Loucy (cell line): ENCODE results near the gene PSMD1.

Source experiments
- H2AFZ ChIP-seq: fragments of 200-600 bp; sonication (generic); 2 replicates; pipeline ENCODE4 v1.6.0; 2016; ENCODE audit warnings: antibody characterized with exemption, mild to moderate bottlenecking, low read length, moderate library complexity
- H3F3A ChIP-seq: fragments of 200-600 bp; 2 replicates; pipeline ENCODE4 v1.6.0; 2016; ENCODE audit warnings: antibody characterized with exemption, low read depth, mild to moderate bottlenecking
- H3K27me3 ChIP-seq: fragments of 200-600 bp; sonication (generic); 2 replicates; pipeline ENCODE4 v1.6.1; 2014; ENCODE audit warnings: low read length, mild to moderate bottlenecking; ENCODE audit not compliant: insufficient read depth, poor library complexity, severe bottlenecking
- H3K36me3 ChIP-seq: fragments of 200-600 bp; sonication (generic); 2 replicates; pipeline ENCODE4 v1.6.1; 2016; ENCODE audit warnings: low read length; ENCODE audit not compliant: insufficient read depth
- H3K4me1 ChIP-seq: fragments of 200-600 bp; sonication (generic); 2 replicates; pipeline ENCODE4 v1.5.1; 2014; ENCODE audit warnings: low read length, mild to moderate bottlenecking; ENCODE audit not compliant: insufficient read depth, poor library complexity, severe bottlenecking
- H3K4me2 ChIP-seq: fragments of 200-600 bp; sonication (generic); 2 replicates; pipeline ENCODE4 v1.6.0; 2014; ENCODE audit warnings: antibody characterized with exemption, low read length, low read depth, mild to moderate bottlenecking; ENCODE audit not compliant: poor library complexity, severe bottlenecking
- H3K4me3 ChIP-seq: fragments of 200-600 bp; sonication (generic); 2 replicates; pipeline ENCODE4 v1.5.1; 2014; ENCODE audit warnings: low read length, mild to moderate bottlenecking, mixed read lengths; ENCODE audit not compliant: poor library complexity, severe bottlenecking
- H3K79me2 ChIP-seq: fragments of 200-600 bp; sonication (generic); 2 replicates; pipeline ENCODE4 v1.6.1; 2014; ENCODE audit warnings: low read length; ENCODE audit not compliant: insufficient read depth
- H3K9ac ChIP-seq: fragments of 200-600 bp; sonication (generic); 2 replicates; pipeline ENCODE4 v1.6.0; 2014; ENCODE audit warnings: mild to moderate bottlenecking, low read depth, low read length, moderate library complexity; ENCODE audit not compliant: poor library complexity, severe bottlenecking
- H3K9me2 ChIP-seq: fragments of 200-600 bp; sonication (generic); replicated peaks from 2 replicates; pipeline ENCODE4 v1.6.1; 2016; ENCODE audit warnings: low read depth, low read length, mixed read lengths
- H3K9me3 ChIP-seq: fragments of 200-600 bp; sonication (generic); 2 replicates; pipeline ENCODE4 v1.6.1; 2014; ENCODE audit warnings: mild to moderate bottlenecking, antibody characterized with exemption, low read length, low read depth; ENCODE audit not compliant: insufficient read depth
- H4K20me1 ChIP-seq: fragments of 200-600 bp; sonication (generic); 2 replicates; pipeline ENCODE4 v1.6.0; 2014; ENCODE audit warnings: antibody characterized with exemption, low read length, mild to moderate bottlenecking; ENCODE audit not compliant: insufficient read depth, poor library complexity, severe bottlenecking
- EZH2phosphoT487 ChIP-seq: fragments of 200-600 bp; IDR thresholded peaks from 2 replicates; pipeline ENCODE4 v1.6.1; 2018; ENCODE audit warnings: antibody characterized with exemption, mild to moderate bottlenecking, moderate library complexity, borderline replicate concordance
- TF ChIP-seq, protein P1 (sequence below): fragments of 200-600 bp; sonication (generic); conservative IDR thresholded peaks from 2 replicates; pipeline ENCODE4 v1.5.1; 2014; ENCODE audit warnings: mild to moderate bottlenecking, antibody characterized with exemption, low read length

PSMD1 gene

DNA sequence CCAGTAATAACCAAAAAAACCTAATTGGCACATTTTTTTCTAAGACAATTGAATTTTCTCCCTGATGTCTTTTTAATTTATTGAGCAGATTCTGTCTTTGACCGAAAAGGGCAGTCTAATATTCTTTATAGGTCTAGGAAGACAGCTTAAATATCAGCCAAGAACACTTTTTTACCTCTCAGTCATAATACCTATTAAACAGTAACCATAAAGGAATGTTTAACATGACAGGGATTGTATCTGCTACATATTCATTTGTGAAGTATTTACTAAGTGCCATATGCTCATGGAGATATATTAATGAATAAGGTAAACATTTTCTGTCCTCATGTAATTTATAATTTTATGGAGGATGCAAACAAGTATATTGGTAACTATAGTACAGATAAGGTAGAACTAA lies 71.3 kb downstream of the PSMD1 start:
- no peak overlapping the region for H2AFZ ChIP-seq
- no peaks in the 10 kb centered on the region for H3K9me3 ChIP-seq
- H3K9me2 ChIP-seq: no peaks in the 10 kb centered on the region
- no peaks in the 10 kb centered on the region for H3K36me3 ChIP-seq
- no peaks in the 10 kb centered on the region for H3K27me3 ChIP-seq
- no peak overlapping the region for H3K9ac ChIP-seq
- H3K79me2 ChIP-seq: no peaks in the 10 kb centered on the region
- TF ChIP-seq, protein P1, sequence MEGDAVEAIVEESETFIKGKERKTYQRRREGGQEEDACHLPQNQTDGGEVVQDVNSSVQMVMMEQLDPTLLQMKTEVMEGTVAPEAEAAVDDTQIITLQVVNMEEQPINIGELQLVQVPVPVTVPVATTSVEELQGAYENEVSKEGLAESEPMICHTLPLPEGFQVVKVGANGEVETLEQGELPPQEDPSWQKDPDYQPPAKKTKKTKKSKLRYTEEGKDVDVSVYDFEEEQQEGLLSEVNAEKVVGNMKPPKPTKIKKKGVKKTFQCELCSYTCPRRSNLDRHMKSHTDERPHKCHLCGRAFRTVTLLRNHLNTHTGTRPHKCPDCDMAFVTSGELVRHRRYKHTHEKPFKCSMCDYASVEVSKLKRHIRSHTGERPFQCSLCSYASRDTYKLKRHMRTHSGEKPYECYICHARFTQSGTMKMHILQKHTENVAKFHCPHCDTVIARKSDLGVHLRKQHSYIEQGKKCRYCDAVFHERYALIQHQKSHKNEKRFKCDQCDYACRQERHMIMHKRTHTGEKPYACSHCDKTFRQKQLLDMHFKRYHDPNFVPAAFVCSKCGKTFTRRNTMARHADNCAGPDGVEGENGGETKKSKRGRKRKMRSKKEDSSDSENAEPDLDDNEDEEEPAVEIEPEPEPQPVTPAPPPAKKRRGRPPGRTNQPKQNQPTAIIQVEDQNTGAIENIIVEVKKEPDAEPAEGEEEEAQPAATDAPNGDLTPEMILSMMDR: no peak
- TF ChIP-seq EZH2phosphoT487: no peak
- peaks cover 15% of the 10 kb centered on the region for H3K4me1 ChIP-seq
- peaks cover 3% of the 10 kb centered on the region for H4K20me1 ChIP-seq
- H3K4me3 ChIP-seq: no peak overlapping the region
- H3F3A ChIP-seq: no peaks in the 10 kb centered on the region; the same call in 1 of the 2 replicates
- no peak overlapping the region for H3K4me2 ChIP-seq

DNA sequence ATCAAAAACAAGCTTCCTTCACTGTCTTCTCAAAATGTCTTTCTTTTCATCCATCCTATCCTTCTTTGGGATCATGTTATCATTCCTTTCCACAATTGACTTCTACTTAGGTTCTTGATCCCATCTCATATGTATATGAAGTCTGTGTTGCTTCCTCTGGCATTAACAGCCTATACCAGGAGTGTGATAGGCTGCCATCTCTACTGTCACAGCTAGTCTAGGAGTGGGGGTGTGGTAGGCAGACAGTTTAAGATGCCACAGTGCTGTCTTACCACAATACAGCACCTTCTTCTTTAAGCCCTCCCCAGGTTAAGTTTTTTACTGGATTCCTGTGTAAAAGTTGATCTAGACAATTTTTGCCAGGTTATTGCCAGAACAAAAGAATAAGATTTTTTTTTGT lies 71.9 kb downstream of the PSMD1 start:
- TF ChIP-seq EZH2phosphoT487: no peak
- no peak overlapping the region for H3K4me3 ChIP-seq
- no peaks in the 10 kb centered on the region for H3K9me3 ChIP-seq
- H3F3A ChIP-seq: no peaks in the 10 kb centered on the region; the same call in 1 of the 2 replicates
- no peak overlapping the region for H2AFZ ChIP-seq
- peaks cover 15% of the 10 kb centered on the region for H3K4me1 ChIP-seq
- no peaks in the 10 kb centered on the region for H3K9me2 ChIP-seq
- no peak overlapping the region for H3K9ac ChIP-seq
- peaks cover 2% of the 10 kb centered on the region; the same call in 1 of the 2 replicates for H3K79me2 ChIP-seq
- H3K27me3 ChIP-seq: no peaks in the 10 kb centered on the region
- H3K36me3 ChIP-seq: no peaks in the 10 kb centered on the region
- no peak overlapping the region for H3K4me2 ChIP-seq
- H4K20me1 ChIP-seq: peaks cover 3% of the 10 kb centered on the region

GRCh38 chr2:231129216-231129615 lies 72.5 kb downstream of the PSMD1 start:
- no peak for TF ChIP-seq EZH2phosphoT487
- TF ChIP-seq, protein P1: no peak
- Histone ChIP-seq H2AFZ (no peak overlapping the region), H3K9me3 (no peaks in the 10 kb centered on the region), H3F3A (no peaks in the 10 kb centered on the region; the same call in 1 of the 2 replicates), H4K20me1 (peaks cover 3% of the 10 kb centered on the region), H3K4me2 (no peak overlapping the region), H3K27me3 (no peaks in the 10 kb centered on the region), H3K9ac (no peak overlapping the region), H3K4me3 (no peak overlapping the region), H3K36me3 (no peaks in the 10 kb centered on the region), H3K9me2 (no peaks in the 10 kb centered on the region), H3K4me1 (peaks cover 13% of the 10 kb centered on the region), H3K79me2 (peaks cover 4% of the 10 kb centered on the region; the same call in 1 of the 2 replicates)

DNA sequence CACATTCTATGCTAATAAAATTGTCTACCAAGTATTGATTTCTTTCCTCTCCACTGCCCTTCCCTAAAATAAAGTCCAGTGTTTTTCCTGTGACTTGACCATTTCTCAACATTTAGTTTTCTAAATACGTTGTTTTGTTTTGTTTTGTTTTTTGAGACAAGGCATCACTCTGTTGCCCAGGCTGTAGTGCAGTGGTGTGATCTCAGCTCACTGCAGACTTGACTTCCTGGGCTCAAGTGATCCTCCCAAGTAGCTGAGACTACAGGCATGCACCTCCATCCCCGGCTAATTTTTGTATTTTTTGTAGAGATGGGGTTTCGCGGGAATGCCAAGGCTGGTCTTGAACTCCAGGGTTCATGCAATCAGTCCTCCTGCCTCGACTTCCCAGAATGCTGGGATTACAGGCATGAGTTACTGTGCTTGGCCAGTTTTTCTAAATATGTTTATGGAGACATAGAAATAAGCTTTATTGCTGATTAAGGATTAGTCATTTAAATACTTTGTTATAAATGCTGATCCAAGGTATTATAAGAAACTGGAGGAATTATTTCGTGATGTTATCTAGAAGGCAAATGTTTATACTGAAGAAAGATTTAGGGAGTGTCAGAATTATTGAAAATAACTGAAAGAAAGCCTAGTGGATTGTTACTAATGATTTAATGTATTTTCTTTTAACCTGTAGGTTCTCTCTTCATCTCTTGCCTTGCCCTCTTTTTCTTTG lies 73.8 kb downstream of the PSMD1 start:
- H4K20me1 ChIP-seq: peaks cover 3% of the 10 kb centered on the region
- no peaks in the 10 kb centered on the region for H3K27me3 ChIP-seq
- no peaks in the 10 kb centered on the region; the same call in 1 of the 2 replicates for H3F3A ChIP-seq
- H3K79me2 ChIP-seq: peaks cover 5% of the 10 kb centered on the region; the same call in 1 of the 2 replicates
- H3K4me2 ChIP-seq: no peak overlapping the region
- no peak overlapping the region for H3K9ac ChIP-seq
- no peak overlapping the region for H3K4me3 ChIP-seq
- H3K9me3 ChIP-seq: no peaks in the 10 kb centered on the region
- no peak overlapping the region for H2AFZ ChIP-seq
- TF ChIP-seq EZH2phosphoT487: no peak
- TF ChIP-seq, protein P1: no peak
- no peaks in the 10 kb centered on the region for H3K9me2 ChIP-seq
- no peaks in the 10 kb centered on the region for H3K36me3 ChIP-seq
- H3K4me1 ChIP-seq: peaks cover under 1% of the 10 kb centered on the region
